Neural progenitor cell (in vitro differentiated cells): ENCODE results near the gene SORBS2. TPM values are rescaled to one million over a fixed set of nuclear protein-coding genes. Genes with fewer than 3 reads are reported as not detected.

Source experiments
- DNase-seq: peaks from one replicate; pipeline ENCODE4 v3.0.0-alpha.2; 2016; ENCODE audit warnings: low spot score
- H2AFZ ChIP-seq: fragments of 200-600 bp; sonication (generic); replicated peaks from 2 replicates; pipeline ENCODE4 v1.6.1; 2016; ENCODE audit warnings: antibody characterized with exemption
- H3F3A ChIP-seq: fragments of 200-600 bp; sonication (generic); 2 replicates; pipeline ENCODE4 v1.6.1; 2016; ENCODE audit warnings: antibody characterized with exemption, low read depth
- H3K27ac ChIP-seq: fragments of 200-600 bp; sonication (generic); 2 replicates; pipeline ENCODE4 v1.5.1; 2016; ENCODE audit warnings: mild to moderate bottlenecking
- H3K27me3 ChIP-seq: fragments of 200-600 bp; sonication (generic); 2 replicates; pipeline ENCODE4 v1.6.1; 2016; ENCODE audit warnings: mild to moderate bottlenecking, moderate library complexity
- H3K36me3 ChIP-seq: fragments of 200-600 bp; sonication (generic); 2 replicates; pipeline ENCODE4 v1.5.1; 2016
- H3K4me1 ChIP-seq: fragments of 200-600 bp; sonication (generic); 2 replicates; pipeline ENCODE4 v1.6.1; 2016; ENCODE audit warnings: mixed run types
- H3K4me2 ChIP-seq: fragments of 200-600 bp; sonication (generic); 2 replicates; pipeline ENCODE4 v1.6.1; 2016
- H3K4me3 ChIP-seq: fragments of 200-600 bp; sonication (generic); 2 replicates; pipeline ENCODE4 v1.5.1; 2016
- H3K79me2 ChIP-seq: fragments of 200-600 bp; sonication (generic); 2 replicates; pipeline ENCODE4 v1.6.1; 2016; ENCODE audit warnings: low read depth
- H3K9ac ChIP-seq: fragments of 200-600 bp; sonication (generic); 2 replicates; pipeline ENCODE4 v1.6.1; 2016
- H3K9me3 ChIP-seq: fragments of 200-600 bp; sonication (generic); 2 replicates; pipeline ENCODE4 v1.5.1; 2016; ENCODE audit warnings: low read depth
- H4K20me1 ChIP-seq: fragments of 200-600 bp; sonication (generic); 2 replicates; pipeline ENCODE4 v1.6.1; 2016; ENCODE audit warnings: low read depth
- H3K27ac Mint-ChIP-seq: 3 replicates; pipeline ENCODE4 v1.8.0; 2021; ENCODE audit warnings: mixed read lengths
- H3K27me3 Mint-ChIP-seq: 2 replicates; pipeline ENCODE4 v1.8.0; 2022; ENCODE audit warnings: low read depth, mild to moderate bottlenecking, inconsistent platforms, moderate library complexity, mixed read lengths; ENCODE audit not compliant: insufficient read depth
- H3K36me3 Mint-ChIP-seq: 3 replicates; pipeline ENCODE4 v1.8.0; 2021; ENCODE audit warnings: mixed read lengths
- H3K4me1 Mint-ChIP-seq: 3 replicates; pipeline ENCODE4 v1.8.0; 2021; ENCODE audit warnings: mixed read lengths
- H3K4me3 Mint-ChIP-seq: 3 replicates; pipeline ENCODE4 v1.8.0; 2021; ENCODE audit warnings: mild to moderate bottlenecking, moderate library complexity, mixed read lengths
- H3K9me3 Mint-ChIP-seq: 3 replicates; pipeline ENCODE4 v1.8.0; 2020; ENCODE audit warnings: mixed read lengths
- EZH2 ChIP-seq: fragments of 200-600 bp; sonication (generic); IDR thresholded peaks from 2 replicates; pipeline ENCODE4 v1.6.1; 2017; ENCODE audit warnings: antibody characterized with exemption, mild to moderate bottlenecking, moderate library complexity
- EZH2phosphoT487 ChIP-seq: fragments of 200-600 bp; sonication (generic); IDR thresholded peaks from 2 replicates; pipeline ENCODE4 v1.6.1; 2017; ENCODE audit warnings: antibody characterized with exemption
- total RNA-seq: library from RNA; depleted of rRNA; stranded (reverse); fragments of >200 nt; gene quantifications from 2 replicates; pipeline ENCODE4 v1.2.3, GENCODE V29; 2015; ENCODE audit warnings: low replicate concordance
- TF ChIP-seq, protein P1 (sequence below): fragments of 200-600 bp; sonication (generic); IDR thresholded peaks from 2 replicates; pipeline ENCODE4 v1.5.1; 2017; ENCODE audit warnings: antibody characterized with exemption, mild to moderate bottlenecking

Gene SORBS2
- total RNA-seq, 1 donor from 2014 or later = 15.7 TPM

DNA sequence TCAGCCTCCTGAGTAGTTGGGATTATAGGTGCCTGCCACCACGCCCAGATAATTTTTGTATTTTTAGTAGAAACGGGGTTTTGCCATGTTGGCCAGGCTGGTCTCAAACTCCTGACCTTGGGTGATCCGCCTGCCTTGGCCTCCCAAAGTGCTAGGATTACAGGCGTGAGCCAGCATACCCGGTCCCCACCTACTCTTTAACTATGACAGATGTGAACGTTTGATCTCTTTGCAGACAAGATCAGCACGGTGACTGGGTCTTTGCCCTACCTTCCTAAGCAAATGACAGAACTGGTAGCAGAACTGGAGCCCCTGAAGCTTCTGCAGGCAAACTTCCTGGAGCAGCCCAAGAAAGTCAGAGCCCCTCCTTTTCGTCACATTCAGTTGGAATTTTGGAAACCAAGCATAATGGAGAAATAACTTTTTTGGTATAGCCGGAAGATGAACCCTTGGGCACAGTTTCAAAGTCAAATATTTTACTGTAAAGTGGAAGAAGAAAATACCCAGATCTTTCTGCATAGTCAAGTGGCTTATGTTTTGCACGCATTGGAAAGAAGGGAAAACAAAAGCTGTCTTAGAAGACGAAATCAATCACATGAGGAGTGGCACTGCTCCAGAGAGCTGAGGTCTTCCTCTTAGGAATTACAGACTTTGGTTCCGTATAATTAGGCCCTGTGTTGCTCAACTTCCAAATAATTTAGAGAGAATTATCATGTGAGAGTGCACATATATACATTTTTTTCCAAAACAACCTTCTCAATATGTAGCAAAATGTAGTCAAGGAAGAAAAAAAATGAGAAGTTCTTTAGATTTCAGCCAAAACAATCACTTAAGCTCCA, 90.6 kb downstream of the SORBS2 start:
- peaks cover 38% of the 10 kb centered on the region for H3K4me1 Mint-ChIP-seq
- H3K27ac Mint-ChIP-seq = no peak overlapping the region
- no peaks in the 10 kb centered on the region for H3K9me3 Mint-ChIP-seq

DNA sequence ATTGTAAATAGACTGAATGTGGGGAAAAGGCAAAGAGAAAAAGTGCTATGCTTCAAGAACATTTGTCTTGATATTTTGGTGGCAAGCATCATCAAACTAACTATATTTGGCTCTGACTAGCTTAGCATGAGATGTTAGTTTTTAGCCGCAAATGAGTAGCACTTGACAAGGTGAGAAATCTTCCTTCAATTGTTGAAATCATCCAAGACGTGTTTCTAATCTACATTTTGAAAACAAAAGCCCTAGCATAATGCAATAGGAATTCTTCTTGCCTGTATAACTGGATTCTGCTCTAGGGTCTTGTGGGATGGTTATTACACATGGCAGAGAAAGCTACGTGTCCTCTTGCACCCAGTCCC, 92.5 kb downstream of the SORBS2 start:
- Mint-ChIP-seq H3K27ac (no peak overlapping the region), H3K4me3 (no peak overlapping the region)
- TF ChIP-seq, protein P1, sequence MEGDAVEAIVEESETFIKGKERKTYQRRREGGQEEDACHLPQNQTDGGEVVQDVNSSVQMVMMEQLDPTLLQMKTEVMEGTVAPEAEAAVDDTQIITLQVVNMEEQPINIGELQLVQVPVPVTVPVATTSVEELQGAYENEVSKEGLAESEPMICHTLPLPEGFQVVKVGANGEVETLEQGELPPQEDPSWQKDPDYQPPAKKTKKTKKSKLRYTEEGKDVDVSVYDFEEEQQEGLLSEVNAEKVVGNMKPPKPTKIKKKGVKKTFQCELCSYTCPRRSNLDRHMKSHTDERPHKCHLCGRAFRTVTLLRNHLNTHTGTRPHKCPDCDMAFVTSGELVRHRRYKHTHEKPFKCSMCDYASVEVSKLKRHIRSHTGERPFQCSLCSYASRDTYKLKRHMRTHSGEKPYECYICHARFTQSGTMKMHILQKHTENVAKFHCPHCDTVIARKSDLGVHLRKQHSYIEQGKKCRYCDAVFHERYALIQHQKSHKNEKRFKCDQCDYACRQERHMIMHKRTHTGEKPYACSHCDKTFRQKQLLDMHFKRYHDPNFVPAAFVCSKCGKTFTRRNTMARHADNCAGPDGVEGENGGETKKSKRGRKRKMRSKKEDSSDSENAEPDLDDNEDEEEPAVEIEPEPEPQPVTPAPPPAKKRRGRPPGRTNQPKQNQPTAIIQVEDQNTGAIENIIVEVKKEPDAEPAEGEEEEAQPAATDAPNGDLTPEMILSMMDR = no peak
- no peak for TF ChIP-seq EZH2phosphoT487
- TF ChIP-seq EZH2 = no peak

More for the DNA sequence above, 90.6 kb downstream of the SORBS2 start:
- Histone ChIP-seq H3K9me3 (no peaks in the 10 kb centered on the region), H3K79me2 (no peaks in the 10 kb centered on the region), H3K4me1 (peaks cover 16% of the 10 kb centered on the region), H2AFZ (no peak overlapping the region), H3K4me2 (no peak overlapping the region), H3K9ac (no peak overlapping the region), H3K27ac (no peak overlapping the region), H3F3A (no peaks in the 10 kb centered on the region), H3K27me3 (no peaks in the 10 kb centered on the region), H3K36me3 (no peaks in the 10 kb centered on the region), H4K20me1 (no peaks in the 10 kb centered on the region), H3K4me3 (no peak overlapping the region)
- DNase-seq = no peak
- Mint-ChIP-seq H3K4me3 (no peak overlapping the region), H3K36me3 (peaks cover 10% of the 10 kb centered on the region), H3K27me3 (no peaks in the 10 kb centered on the region)
- TF ChIP-seq, protein P1 = no peak
- TF ChIP-seq EZH2 = no peak
- no peak for TF ChIP-seq EZH2phosphoT487

DNA sequence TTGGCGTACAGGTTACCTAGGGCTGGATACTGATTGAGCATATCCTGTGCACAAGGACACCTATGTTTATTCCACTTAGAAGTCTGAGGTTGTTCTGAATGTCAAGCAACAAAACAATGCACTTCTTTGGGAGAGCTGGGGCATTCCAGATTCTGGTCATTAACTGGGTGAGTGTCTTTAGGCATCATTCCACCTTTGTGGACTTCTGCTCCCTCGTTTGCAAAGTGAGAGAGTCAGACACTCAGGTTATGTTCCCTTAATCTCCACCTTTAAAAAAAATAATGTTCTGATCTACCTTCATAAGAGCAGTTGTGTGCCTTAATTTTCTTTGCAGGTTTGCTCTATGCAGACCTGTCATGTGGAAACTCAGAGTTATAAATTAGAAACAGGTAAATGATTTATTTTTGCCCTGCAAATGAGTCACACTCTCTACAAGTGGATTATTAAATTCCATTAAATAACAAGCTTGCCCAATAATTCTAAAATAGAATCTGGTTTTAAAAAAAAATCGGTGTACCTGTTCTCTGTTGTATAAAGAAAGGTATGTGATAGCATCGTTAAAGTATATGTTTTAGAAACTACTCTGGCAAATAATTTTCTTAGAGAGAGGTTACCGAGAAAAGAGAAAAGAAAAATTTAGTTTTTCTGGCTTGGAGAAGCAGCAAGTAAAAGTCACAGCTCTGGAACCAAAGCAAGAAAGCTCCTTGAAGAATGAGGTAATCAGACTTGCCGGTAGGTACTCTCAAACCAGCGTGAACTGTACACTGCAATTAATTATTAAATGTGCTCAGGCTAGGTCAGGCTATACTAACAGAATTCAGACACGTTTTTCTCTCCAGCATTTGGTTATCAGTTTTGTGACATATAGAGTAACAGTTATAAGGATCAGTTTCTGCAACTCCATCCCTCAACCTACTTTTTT, 93.2 kb downstream of the SORBS2 start:
- Mint-ChIP-seq H3K27ac (no peak overlapping the region), H3K9me3 (no peaks in the 10 kb centered on the region), H3K36me3 (peaks cover 13% of the 10 kb centered on the region), H3K4me1 (peaks cover 32% of the 10 kb centered on the region), H3K27me3 (no peaks in the 10 kb centered on the region), H3K4me3 (no peak overlapping the region)
- H3K4me1 ChIP-seq = peaks cover 12% of the 10 kb centered on the region
- no peak overlapping the region for H3K4me3 ChIP-seq
- no peak overlapping the region for H3K9ac ChIP-seq
- H4K20me1 ChIP-seq = no peaks in the 10 kb centered on the region
- TF ChIP-seq EZH2 (no peak), EZH2phosphoT487 (no peak)
- TF ChIP-seq, protein P1 = no peak
- H3F3A ChIP-seq = no peaks in the 10 kb centered on the region
- H3K27ac ChIP-seq = no peak overlapping the region
- no peaks in the 10 kb centered on the region for H3K79me2 ChIP-seq
- no peaks in the 10 kb centered on the region for H3K27me3 ChIP-seq
- H3K4me2 ChIP-seq = no peak overlapping the region
- H3K36me3 ChIP-seq = no peaks in the 10 kb centered on the region
- H2AFZ ChIP-seq = no peak overlapping the region
- DNase-seq = no peak
- H3K9me3 ChIP-seq = no peaks in the 10 kb centered on the region

More for the DNA sequence above, 92.5 kb downstream of the SORBS2 start:
- H3K4me1 Mint-ChIP-seq = peaks cover 37% of the 10 kb centered on the region
- Histone ChIP-seq H3K4me2 (no peak overlapping the region), H2AFZ (no peak overlapping the region), H3F3A (no peaks in the 10 kb centered on the region), H3K27ac (no peak overlapping the region), H4K20me1 (no peaks in the 10 kb centered on the region), H3K36me3 (no peaks in the 10 kb centered on the region), H3K79me2 (no peaks in the 10 kb centered on the region), H3K27me3 (no peaks in the 10 kb centered on the region), H3K9ac (no peak overlapping the region), H3K9me3 (no peaks in the 10 kb centered on the region), H3K4me1 (peaks cover 16% of the 10 kb centered on the region), H3K4me3 (no peak overlapping the region)
- H3K36me3 Mint-ChIP-seq = peaks cover 12% of the 10 kb centered on the region
- DNase-seq = no peak
- H3K27me3 Mint-ChIP-seq = no peaks in the 10 kb centered on the region
- no peaks in the 10 kb centered on the region for H3K9me3 Mint-ChIP-seq
